T-helper 2 cell treated with Interferon-gamma antibody and Interleukin-4, amounts not matched to agents 5 μg/mL and 100 μg/mL, for 36 hours (primary cell): Measurements from ENCODE around the gene FOXK2.
"Not testable (repeated sequence)": the region's sequence is repeated elsewhere in the genome, so short reads cannot be mapped to it uniquely, and the experiment has no call there.

Source experiments
- DNase-seq: peaks from one replicate; pipeline ENCODE4 v3.0.0; 2021; ENCODE audit warnings: low spot score
- H3K27ac Mint-ChIP-seq: one replicate; pipeline ENCODE4 v1.8.0; 2021; ENCODE audit warnings: mild to moderate bottlenecking, mixed read lengths
- H3K27me3 Mint-ChIP-seq: one replicate; pipeline ENCODE4 v1.8.0; 2021; ENCODE audit warnings: low read depth, mixed read lengths
- H3K36me3 Mint-ChIP-seq: one replicate; pipeline ENCODE4 v1.8.0; 2021; ENCODE audit warnings: low read depth, mixed read lengths
- H3K4me1 Mint-ChIP-seq: one replicate; pipeline ENCODE4 v1.8.0; 2021; ENCODE audit warnings: low read depth, mixed read lengths
- H3K4me3 Mint-ChIP-seq: one replicate; pipeline ENCODE4 v1.8.0; 2022; ENCODE audit warnings: mild to moderate bottlenecking, moderate library complexity, mixed read lengths
- H3K9me3 Mint-ChIP-seq: one replicate; pipeline ENCODE4 v1.8.0; 2021; ENCODE audit warnings: mixed read lengths

The FOXK2 gene

DNA sequence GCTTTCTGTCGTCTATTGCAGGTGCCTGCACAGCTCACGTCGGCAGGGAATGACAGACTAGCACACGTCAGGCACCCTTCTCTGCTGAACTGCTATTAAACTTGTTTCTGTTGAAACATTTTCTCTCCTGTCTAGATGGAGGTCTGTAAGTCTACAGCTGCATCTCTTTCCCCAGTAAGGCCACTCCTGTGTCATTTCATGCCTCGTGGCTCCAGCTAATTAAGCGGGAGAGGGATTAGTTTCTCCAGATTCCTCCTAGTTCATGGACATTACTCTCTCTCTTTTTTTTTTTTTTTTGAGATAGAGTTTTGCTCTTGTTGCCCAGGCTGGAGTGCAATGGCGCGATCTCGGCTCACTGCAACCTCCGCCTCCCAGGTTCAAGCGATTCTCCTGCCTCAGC lies 54.5 kb downstream of the FOXK2 start:
- no peaks in the 10 kb centered on the region for H3K4me1 Mint-ChIP-seq
- H3K27me3 Mint-ChIP-seq, result no peaks in the 10 kb centered on the region
- no peak overlapping the region for H3K27ac Mint-ChIP-seq
- no peak overlapping the region for H3K4me3 Mint-ChIP-seq
- no peaks in the 10 kb centered on the region for H3K9me3 Mint-ChIP-seq
- no peak for DNase-seq
- peaks cover 28% of the 10 kb centered on the region for H3K36me3 Mint-ChIP-seq

DNA sequence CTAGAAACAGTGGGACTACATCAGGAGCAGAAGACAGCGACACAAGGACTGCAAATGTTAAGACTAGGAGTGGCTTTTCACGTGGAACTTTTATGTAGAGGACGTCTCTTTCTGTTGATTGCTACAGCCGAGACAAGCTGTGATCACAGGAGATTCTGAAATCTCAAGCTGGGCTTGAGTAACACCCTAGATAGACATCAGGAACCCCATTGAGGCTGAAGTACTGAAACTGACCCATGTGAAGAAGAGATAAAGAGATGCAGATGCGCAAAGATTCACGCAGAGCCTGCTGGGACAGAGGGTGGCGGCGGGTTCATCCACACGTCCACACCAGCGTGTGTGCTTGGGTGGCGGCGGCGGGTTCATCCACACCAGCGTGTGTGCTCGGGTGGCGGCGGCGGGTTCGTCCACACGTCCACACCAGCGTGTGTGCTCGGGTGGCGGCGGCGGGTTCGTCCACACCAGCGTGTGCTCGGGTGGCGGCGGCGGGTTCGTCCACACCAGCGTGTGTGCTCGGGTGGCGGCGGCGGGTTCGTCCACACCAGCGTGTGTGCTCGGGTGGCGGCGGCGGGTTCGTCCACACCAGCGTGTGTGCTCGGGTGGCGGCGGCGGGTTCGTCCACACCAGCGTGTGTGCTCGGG lies 56.2 kb downstream of the FOXK2 start:
- H3K4me3 Mint-ChIP-seq, H3K4me1 Mint-ChIP-seq, DNase-seq, H3K27me3 Mint-ChIP-seq, H3K9me3 Mint-ChIP-seq: not testable (repeated sequence)
- H3K27ac Mint-ChIP-seq, result peak overlapping the region; percentile 47
- peaks cover 22% of the 10 kb centered on the region for H3K36me3 Mint-ChIP-seq

DNA sequence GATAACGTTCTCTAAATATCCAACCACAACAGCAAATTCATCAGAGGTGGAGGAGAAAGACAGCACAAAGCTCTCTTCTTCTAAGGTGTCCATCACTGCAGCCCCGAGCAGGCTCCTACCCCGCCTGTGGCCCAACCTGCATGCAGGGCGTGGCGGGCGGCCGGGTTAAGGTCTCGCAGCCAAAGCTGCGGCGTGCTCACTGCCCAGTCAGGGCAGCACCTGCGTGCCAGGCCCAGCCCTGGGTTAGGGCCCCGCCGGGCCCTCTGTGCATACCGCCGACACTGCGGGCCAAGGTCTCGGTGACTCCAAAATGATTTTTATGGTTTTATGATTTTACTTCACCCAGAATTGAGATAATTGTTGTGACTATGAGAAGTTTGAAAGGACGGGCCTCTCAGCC lies 57.8 kb downstream of the FOXK2 start:
- DNase-seq, result no peak
- peaks cover 17% of the 10 kb centered on the region for H3K36me3 Mint-ChIP-seq
- no peaks in the 10 kb centered on the region for H3K4me1 Mint-ChIP-seq
- no peaks in the 10 kb centered on the region for H3K9me3 Mint-ChIP-seq
- H3K27me3 Mint-ChIP-seq, result no peaks in the 10 kb centered on the region
- H3K4me3 Mint-ChIP-seq, result no peak overlapping the region
- no peak overlapping the region for H3K27ac Mint-ChIP-seq

DNA sequence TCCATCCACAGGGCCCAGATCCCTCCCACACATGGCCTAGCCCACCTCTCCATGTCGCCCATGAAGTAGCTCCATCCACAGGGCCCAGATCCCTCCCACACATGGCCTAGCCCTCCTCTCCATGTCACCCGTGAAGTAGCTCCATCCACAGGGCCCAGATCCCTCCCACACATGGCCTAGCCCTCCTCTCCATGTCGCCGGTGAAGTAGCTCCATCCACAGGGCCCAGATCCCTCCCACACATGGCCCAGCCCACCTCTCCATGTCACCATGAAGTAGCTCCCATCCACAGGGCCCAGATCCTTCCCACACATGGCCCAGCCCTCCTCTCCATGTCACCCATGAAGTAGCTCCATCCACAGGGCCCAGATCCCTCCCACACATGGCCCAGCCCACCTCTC lies 60.4 kb downstream of the FOXK2 start:
- not testable (repeated sequence) for H3K27me3 Mint-ChIP-seq, H3K4me3 Mint-ChIP-seq
- peaks cover 25% of the 10 kb centered on the region for H3K36me3 Mint-ChIP-seq

DNA sequence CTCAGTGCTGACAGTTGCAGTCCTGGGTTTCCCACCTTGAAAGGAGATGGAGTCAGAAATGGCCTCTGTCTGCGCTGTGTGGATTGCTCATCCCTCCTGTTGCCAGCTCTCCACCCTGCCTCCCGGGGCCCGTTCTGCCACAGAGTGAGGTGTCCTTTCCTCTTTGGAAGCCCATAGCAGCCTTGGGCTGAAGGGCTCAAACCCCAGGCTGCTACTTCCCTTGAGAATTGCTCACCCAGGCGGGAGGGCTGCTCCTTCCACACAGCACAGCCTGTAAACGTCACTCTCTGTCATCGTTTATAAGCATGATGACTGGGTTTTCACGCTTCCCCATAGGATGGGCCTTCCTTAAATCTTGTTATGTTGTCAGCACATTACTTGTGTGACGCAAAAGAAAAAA lies 62.7 kb downstream of the FOXK2 start:
- Mint-ChIP-seq H3K36me3 (peaks cover 31% of the 10 kb centered on the region), H3K4me1 (peaks cover 3% of the 10 kb centered on the region), H3K27me3 (no peaks in the 10 kb centered on the region), H3K9me3 (no peaks in the 10 kb centered on the region), H3K27ac (no peak overlapping the region), H3K4me3 (no peak overlapping the region)
- DNase-seq, result no peak

More for the DNA sequence above, 60.4 kb downstream of the FOXK2 start:
- DNase-seq, H3K27ac Mint-ChIP-seq, H3K4me1 Mint-ChIP-seq, H3K9me3 Mint-ChIP-seq: not testable (repeated sequence)

DNA sequence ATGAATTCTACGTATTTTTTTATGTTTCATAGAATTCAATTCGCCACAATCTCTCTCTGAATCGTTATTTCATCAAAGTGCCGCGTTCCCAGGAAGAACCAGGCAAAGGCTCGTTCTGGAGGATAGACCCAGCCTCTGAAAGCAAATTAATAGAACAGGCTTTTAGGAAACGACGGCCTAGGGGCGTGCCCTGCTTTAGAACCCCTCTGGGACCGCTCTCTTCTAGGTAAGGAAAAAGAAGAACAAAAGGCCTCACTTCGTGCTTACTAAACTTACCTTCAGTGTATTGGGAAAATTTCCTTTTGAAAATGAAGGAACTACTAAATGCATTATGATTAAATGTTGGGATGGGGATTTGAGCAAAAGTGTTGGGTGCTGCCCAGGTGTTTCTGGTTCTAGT lies 63.2 kb downstream of the FOXK2 start:
- DNase-seq, result no peak
- Mint-ChIP-seq H3K27ac (no peak overlapping the region), H3K27me3 (no peaks in the 10 kb centered on the region), H3K4me3 (no peak overlapping the region), H3K4me1 (peaks cover 3% of the 10 kb centered on the region), H3K9me3 (no peaks in the 10 kb centered on the region), H3K36me3 (peaks cover 33% of the 10 kb centered on the region)

DNA sequence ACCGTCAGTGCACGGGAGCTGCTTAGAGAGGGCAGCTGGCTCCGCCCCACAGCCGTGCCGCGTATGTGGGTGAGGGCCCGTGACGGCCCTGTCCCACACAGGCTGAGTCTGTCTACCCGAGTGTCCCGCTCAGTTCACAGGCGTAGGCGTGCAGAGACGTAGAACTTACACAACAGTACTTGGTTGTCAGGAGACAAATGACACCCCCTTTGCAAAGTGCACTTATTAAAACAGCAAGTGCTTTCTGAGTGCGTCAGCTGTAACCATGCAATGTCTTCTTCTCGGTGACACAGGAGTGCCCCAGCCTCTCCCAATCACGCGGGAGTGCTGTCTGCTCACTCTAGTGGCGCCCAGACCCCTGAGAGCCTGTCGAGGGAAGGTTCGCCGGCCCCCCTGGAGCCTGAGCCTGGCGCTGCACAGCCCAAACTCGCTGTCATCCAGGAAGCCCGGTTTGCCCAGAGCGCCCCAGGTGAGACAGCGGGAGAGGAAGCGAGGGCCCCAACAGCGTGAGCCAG lies 64.2 kb downstream of the FOXK2 start:
- Mint-ChIP-seq H3K27me3 (no peaks in the 10 kb centered on the region), H3K9me3 (no peaks in the 10 kb centered on the region), H3K4me1 (peaks cover 3% of the 10 kb centered on the region), H3K27ac (no peak overlapping the region), H3K4me3 (no peak overlapping the region), H3K36me3 (peaks cover 31% of the 10 kb centered on the region)
- DNase-seq, result no peak

DNA sequence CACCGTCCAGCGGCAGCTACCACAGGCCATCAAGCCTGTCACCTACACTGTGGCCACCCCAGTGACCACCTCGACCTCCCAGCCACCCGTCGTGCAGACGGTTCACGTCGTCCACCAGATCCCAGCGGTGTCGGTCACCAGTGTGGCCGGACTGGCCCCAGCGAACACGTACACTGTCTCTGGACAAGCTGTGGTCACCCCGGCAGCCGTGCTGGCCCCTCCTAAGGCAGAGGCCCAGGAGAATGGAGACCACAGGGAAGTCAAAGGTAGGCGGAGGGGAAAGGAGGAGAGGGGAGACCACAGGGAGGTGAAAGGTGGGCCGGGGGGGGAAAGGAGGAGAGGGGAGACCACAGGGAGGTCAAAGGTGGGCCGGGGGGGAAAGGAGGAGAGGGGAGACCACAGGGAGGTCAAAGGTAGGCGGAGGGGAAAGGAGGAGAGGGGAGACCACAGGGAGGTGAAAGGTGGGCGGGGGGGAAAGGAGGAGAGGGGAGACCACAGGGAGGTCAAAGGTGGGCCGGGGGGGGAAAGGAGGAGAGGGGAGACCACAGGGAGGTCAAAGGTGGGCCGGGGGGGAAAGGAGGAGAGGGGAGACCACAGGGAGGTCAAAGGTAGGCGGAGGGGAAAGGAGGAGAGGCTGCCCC lies 66.5 kb downstream of the FOXK2 start:
- H3K36me3 Mint-ChIP-seq, result peaks cover 30% of the 10 kb centered on the region
- not testable (repeated sequence) for H3K4me1 Mint-ChIP-seq, H3K27me3 Mint-ChIP-seq, DNase-seq, H3K27ac Mint-ChIP-seq, H3K9me3 Mint-ChIP-seq, H3K4me3 Mint-ChIP-seq

DNA sequence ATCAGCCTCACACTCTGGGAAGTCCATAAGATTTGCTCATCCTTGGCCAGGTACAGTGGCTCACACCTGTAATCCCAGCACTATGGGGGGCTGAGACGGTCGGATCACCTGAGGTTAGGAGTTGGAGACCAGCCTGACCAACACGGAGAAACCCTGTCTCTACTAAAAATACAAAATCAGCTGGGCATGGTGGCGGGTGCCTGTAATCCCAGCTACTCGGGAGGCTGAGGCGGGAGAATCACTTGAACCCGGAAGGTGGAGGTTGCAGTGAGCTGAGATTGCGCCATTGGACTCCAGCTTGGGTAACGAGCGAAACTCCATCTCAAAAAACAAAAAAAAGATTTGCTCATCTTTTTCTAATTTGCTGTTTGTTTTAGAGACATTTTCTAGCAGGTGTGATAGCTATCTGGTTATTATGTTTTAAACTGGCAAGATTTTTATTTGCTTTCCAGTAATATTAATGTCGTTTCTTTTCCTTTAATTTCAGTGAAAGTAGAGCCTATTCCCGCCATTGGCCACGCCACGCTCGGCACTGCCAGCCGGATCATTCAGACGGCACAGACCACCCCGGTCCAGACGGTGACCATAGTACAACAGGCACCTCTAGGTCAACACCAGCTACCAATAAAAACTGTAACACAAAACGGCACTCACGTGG lies 67.2 kb downstream of the FOXK2 start:
- no peak overlapping the region for H3K4me3 Mint-ChIP-seq

DNA sequence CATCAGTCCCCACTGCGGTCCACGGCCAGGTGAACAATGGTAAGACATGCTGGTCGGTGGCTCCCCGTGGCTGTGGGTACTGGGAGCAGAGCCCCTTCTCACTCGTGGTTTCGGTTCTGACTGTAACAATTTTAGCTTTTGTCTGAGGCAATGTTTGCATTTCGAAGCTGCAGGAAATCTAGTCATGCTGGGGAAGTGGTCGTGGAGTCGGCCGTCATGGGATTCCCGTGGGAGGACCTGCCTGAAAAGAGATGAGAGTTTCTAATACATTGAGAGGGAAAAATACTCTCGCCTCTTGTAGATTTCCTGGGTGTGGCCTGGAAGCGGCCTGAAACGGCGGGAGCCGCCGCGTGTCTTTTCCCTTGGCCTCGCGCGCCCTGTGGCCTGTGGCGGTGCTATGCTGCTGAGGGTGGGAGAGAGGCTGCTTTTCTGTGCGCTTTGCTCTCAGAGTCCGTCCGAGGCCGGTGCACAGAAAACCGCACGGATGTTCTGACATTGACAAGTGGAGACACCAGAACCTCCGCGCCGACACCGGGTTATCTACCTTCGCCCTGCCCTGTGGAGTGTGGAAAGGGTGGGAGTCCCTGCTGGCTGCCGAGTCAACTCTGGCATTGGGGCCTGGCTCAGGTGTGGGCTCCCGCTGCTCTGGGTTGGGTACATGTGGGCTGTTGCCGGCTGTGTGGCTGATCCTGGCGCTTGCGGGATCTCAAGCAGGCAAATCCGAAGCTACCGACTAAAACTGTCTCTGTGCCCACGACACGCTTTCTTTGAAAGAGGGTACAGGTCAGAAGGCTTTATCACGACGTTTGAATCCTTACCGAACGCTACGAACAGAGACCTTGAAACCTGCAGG lies 67.9 kb downstream of the FOXK2 start:
- no peak overlapping the region for H3K4me3 Mint-ChIP-seq
- no peaks in the 10 kb centered on the region for H3K9me3 Mint-ChIP-seq
- no peak for DNase-seq
- H3K36me3 Mint-ChIP-seq, result peaks cover 30% of the 10 kb centered on the region
- H3K4me1 Mint-ChIP-seq, result peaks cover 13% of the 10 kb centered on the region
- peak overlapping the region; percentile 73 for H3K27ac Mint-ChIP-seq
- H3K27me3 Mint-ChIP-seq, result no peaks in the 10 kb centered on the region

More for the DNA sequence above, 67.2 kb downstream of the FOXK2 start:
- Mint-ChIP-seq H3K36me3 (peaks cover 30% of the 10 kb centered on the region), H3K4me1 (peaks cover 5% of the 10 kb centered on the region), H3K27me3 (no peaks in the 10 kb centered on the region), H3K27ac (peak overlapping the region; percentile 73), H3K9me3 (no peaks in the 10 kb centered on the region)
- no peak for DNase-seq

DNA sequence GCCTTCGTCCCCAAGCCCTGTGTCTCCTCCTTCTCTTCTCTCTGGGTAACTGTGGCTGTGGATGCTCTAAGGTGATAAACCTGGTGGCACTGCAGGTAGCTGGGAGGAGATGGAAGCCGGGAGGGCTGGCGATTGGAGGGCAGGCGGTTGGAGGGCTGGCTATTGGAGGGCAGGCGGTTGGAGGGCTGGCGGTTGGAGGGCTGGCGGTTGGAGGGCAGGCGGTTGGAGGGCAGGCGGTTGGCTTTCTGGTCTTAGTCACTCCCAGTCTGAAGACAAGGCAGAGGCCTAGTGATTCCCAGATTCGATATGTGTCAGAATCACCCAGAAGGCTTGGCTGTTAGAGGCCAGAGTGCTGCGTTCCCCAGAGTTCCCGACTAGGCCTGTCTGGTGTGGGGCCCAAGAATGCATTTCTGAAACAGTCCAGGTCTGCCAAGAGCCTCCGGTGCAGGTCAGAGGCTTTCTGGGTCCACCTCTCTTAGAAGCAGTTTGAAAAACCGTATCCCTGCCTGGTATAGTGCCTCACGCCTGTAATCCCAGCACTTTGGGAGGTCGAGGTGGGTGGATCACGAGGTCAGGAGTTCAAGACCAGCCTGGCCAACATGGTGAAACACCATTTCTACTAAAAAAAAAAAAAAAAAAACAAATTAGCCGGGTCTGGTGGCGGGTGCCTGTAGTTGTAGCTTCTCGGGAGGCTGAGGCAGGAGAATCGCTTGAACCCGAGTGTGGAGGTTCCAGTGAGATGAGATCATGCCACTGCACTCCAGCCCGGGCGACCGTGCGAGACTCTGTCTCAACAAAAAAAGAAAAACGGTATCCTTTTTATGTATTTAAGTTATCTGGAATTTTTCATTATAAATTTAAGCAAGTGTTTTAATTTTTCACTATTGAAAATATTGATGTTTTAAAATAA lies 69.0 kb downstream of the FOXK2 start:
- peaks cover 26% of the 10 kb centered on the region for H3K36me3 Mint-ChIP-seq
- no peaks in the 10 kb centered on the region for H3K9me3 Mint-ChIP-seq
- no peaks in the 10 kb centered on the region for H3K27me3 Mint-ChIP-seq
- no peak overlapping the region for H3K4me3 Mint-ChIP-seq
- DNase-seq, result no peak
- H3K27ac Mint-ChIP-seq, result no peak overlapping the region
- peaks cover 23% of the 10 kb centered on the region for H3K4me1 Mint-ChIP-seq

DNA sequence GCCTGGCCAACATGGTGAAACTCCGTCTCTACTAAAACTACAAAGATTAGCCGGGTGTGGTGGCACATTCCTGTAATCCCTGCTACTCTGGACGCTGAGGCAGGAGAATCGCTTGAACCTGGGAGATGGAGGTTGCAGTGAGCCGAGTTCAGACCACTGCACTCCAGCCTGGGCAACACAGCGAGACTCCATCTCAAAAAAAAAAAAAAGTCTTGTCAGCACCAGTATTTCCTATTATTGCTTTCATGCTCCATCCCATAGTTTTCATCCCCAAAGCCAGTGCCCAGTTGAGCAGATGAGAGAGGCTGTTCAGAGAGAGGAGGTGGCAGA lies 70.3 kb downstream of the FOXK2 start:
- Mint-ChIP-seq H3K27me3 (no peaks in the 10 kb centered on the region), H3K27ac (peak overlapping the region; percentile 60), H3K36me3 (peaks cover 24% of the 10 kb centered on the region), H3K4me3 (no peak overlapping the region), H3K4me1 (peaks cover 26% of the 10 kb centered on the region), H3K9me3 (no peaks in the 10 kb centered on the region)
- DNase-seq, result no peak

DNA sequence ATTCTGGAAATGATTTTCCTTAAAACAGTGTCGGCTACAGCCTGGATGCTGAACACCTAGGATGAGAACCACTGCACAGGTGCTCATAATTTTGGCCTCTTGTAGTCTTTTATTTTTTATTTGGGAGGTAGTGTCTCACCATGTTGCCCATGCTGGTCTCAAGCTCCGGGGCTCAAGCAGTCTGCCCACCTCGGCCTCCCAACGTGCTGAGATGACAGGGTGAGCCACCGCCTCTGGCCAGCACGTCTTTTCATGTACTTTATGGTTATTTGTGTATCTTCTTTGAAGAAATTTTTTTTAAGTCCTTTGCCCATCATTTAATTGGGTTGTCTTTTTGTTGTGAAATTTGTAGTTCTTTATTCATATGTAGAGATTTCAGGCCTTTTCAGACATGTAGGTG lies 70.7 kb downstream of the FOXK2 start:
- H3K9me3 Mint-ChIP-seq, result no peaks in the 10 kb centered on the region

More for the DNA sequence above, 70.7 kb downstream of the FOXK2 start:
- no peak for DNase-seq
- peaks cover 25% of the 10 kb centered on the region for H3K36me3 Mint-ChIP-seq
- no peak overlapping the region for H3K4me3 Mint-ChIP-seq
- H3K27me3 Mint-ChIP-seq, result no peaks in the 10 kb centered on the region
- H3K27ac Mint-ChIP-seq, result peak overlapping the region; percentile 60
- H3K4me1 Mint-ChIP-seq, result peaks cover 26% of the 10 kb centered on the region
